NT2/D1 (cell line): Measurements from ENCODE around the gene ARHGAP11A.

ENCODE experiments used
- SUZ12 ChIP-seq: IDR thresholded peaks from 2 replicates; pipeline ENCODE4 v1.6.1; 2011; ENCODE audit not compliant: insufficient read length, insufficient read depth; ENCODE audit errors: extremely low read depth
- ZNF274 ChIP-seq: IDR thresholded peaks from 2 replicates; pipeline ENCODE4 v1.6.1; 2011; ENCODE audit warnings: mild to moderate bottlenecking, low read depth, low read length

- TF ChIP-seq ZNF274 (no peak), SUZ12 (no peak)
Measured at GRCh38 chr15:32636908-32637567, 21.7 kb downstream of the ARHGAP11A start.
